H9 (cell line): ENCODE results near the gene MSMP. TPM values are rescaled to one million over a fixed set of nuclear protein-coding genes. Genes with fewer than 3 reads are reported as not detected.

Source experiments
- DNase-seq: peaks from one replicate; pipeline ENCODE4 v3.0.0-alpha.2; 2017
- H2AFZ ChIP-seq: one replicate; pipeline ENCODE4 v1.6.1; 2013; ENCODE audit warnings: mild to moderate bottlenecking, low read length, control low read depth, moderate library complexity
- H2AK5ac ChIP-seq: 2 replicates; pipeline ENCODE4 v1.6.1; 2013; ENCODE audit warnings: low read length, control low read depth, mixed read lengths; ENCODE audit not compliant: insufficient read length
- H2BK120ac ChIP-seq: one replicate; pipeline ENCODE4 v1.6.1; 2013; ENCODE audit warnings: low read depth, mild to moderate bottlenecking, low read length, control low read depth, inconsistent platforms; ENCODE audit not compliant: poor library complexity, severe bottlenecking
- H2BK12ac ChIP-seq: 2 replicates; pipeline ENCODE4 v1.6.1; 2013; ENCODE audit warnings: low read length, control low read depth, mixed read lengths, low read depth; ENCODE audit not compliant: insufficient read length
- H2BK15ac ChIP-seq: 2 replicates; pipeline ENCODE4 v1.6.1; 2013; ENCODE audit warnings: low read depth, low read length, control low read depth
- H2BK20ac ChIP-seq: one replicate; pipeline ENCODE4 v1.6.1; 2013; ENCODE audit warnings: low read depth, mild to moderate bottlenecking, low read length, control low read depth, inconsistent platforms; ENCODE audit not compliant: poor library complexity, severe bottlenecking
- H2BK5ac ChIP-seq: 2 replicates; pipeline ENCODE4 v1.6.1; 2013; ENCODE audit warnings: low read length, control low read depth, mixed read lengths; ENCODE audit not compliant: insufficient read length
- H3K14ac ChIP-seq: 2 replicates; pipeline ENCODE4 v1.6.1; 2013; ENCODE audit warnings: low read length, control low read depth; ENCODE audit not compliant: insufficient read depth
- H3K18ac ChIP-seq: 2 replicates; pipeline ENCODE4 v1.6.1; 2013; ENCODE audit warnings: low read depth, mild to moderate bottlenecking, mixed read lengths, low read length, control low read depth; ENCODE audit not compliant: insufficient read length
- H3K23ac ChIP-seq: 2 replicates; pipeline ENCODE4 v1.6.1; 2013; ENCODE audit warnings: low read length, control low read depth, mixed read lengths, low read depth; ENCODE audit not compliant: insufficient read length
- H3K23me2 ChIP-seq: 2 replicates; pipeline ENCODE4 v1.6.1; 2013; ENCODE audit warnings: low read depth, mild to moderate bottlenecking, mixed read lengths, low read length, control low read depth; ENCODE audit not compliant: insufficient read length, poor library complexity, severe bottlenecking
- H3K27ac ChIP-seq: 2 replicates; pipeline ENCODE4 v1.5.1; 2013; ENCODE audit warnings: low read length, control low read depth, mixed read lengths, low read depth; ENCODE audit not compliant: insufficient read length
- H3K27me3 ChIP-seq: 2 replicates; pipeline ENCODE4 v1.6.1; 2013; ENCODE audit warnings: low read length, control low read depth, inconsistent platforms; ENCODE audit not compliant: insufficient read depth
- H3K4ac ChIP-seq: 2 replicates; pipeline ENCODE4 v1.6.1; 2013; ENCODE audit warnings: low read depth, mild to moderate bottlenecking, control low read depth, inconsistent platforms, low read length, moderate library complexity
- H3K4me1 ChIP-seq: 2 replicates; pipeline ENCODE4 v1.6.1; 2013; ENCODE audit warnings: low read length, control low read depth, inconsistent platforms; ENCODE audit not compliant: insufficient read depth
- H3K4me2 ChIP-seq: 2 replicates; pipeline ENCODE4 v1.6.1; 2013; ENCODE audit warnings: low read length, control low read depth, mixed read lengths; ENCODE audit not compliant: insufficient read length, insufficient read depth
- H3K56ac ChIP-seq: 2 replicates; pipeline ENCODE4 v1.6.1; 2013; ENCODE audit warnings: low read depth, mild to moderate bottlenecking, mixed read lengths, low read length, control low read depth; ENCODE audit not compliant: insufficient read length
- H3K79me1 ChIP-seq: 2 replicates; pipeline ENCODE4 v1.6.1; 2013; ENCODE audit warnings: low read depth, mild to moderate bottlenecking, moderate library complexity, low read length, control low read depth, inconsistent platforms; ENCODE audit not compliant: insufficient read depth, poor library complexity, severe bottlenecking
- H3K79me2 ChIP-seq: 2 replicates; pipeline ENCODE4 v1.6.1; 2013; ENCODE audit warnings: low read length, control low read depth, inconsistent platforms; ENCODE audit not compliant: insufficient read depth
- H3K9ac ChIP-seq: 2 replicates; pipeline ENCODE4 v1.6.1; 2013; ENCODE audit warnings: low read length, control low read depth, mixed read lengths; ENCODE audit not compliant: insufficient read length; ENCODE audit errors: extremely low read depth
- H3K9me3 ChIP-seq: one replicate; pipeline ENCODE4 v1.6.1; 2013; ENCODE audit warnings: low read depth, low read length, inconsistent platforms; ENCODE audit not compliant: control insufficient read depth
- H3T11ph ChIP-seq: one replicate; pipeline ENCODE4 v1.6.1; 2013; ENCODE audit warnings: mild to moderate bottlenecking, low read length, control low read depth, inconsistent platforms
- H4K20me1 ChIP-seq: one replicate; pipeline ENCODE4 v1.6.1; 2013; ENCODE audit not compliant: control insufficient read depth, insufficient read length, insufficient read depth
- H4K5ac ChIP-seq: 2 replicates; pipeline ENCODE4 v1.6.1; 2013; ENCODE audit warnings: low read depth, mild to moderate bottlenecking, mixed read lengths, low read length, control low read depth; ENCODE audit not compliant: insufficient read length
- H4K8ac ChIP-seq: replicated peaks from 2 replicates; pipeline ENCODE4 v1.6.1; 2013; ENCODE audit warnings: low read length, control low read depth, mixed read lengths, low read depth; ENCODE audit not compliant: insufficient read length
- H4K91ac ChIP-seq: 2 replicates; pipeline ENCODE4 v1.6.1; 2013; ENCODE audit warnings: low read depth, mild to moderate bottlenecking, moderate library complexity, mixed read lengths, low read length, control low read depth; ENCODE audit not compliant: insufficient read length
- H3K27ac Mint-ChIP-seq, 3 experiments: 2 replicates in 2 of 3; 3 replicates in 1 of 3; pipeline ENCODE4 v1.8.0; 2020 to 2021; ENCODE audit warnings: mixed read lengths in 3 of 3, mild to moderate bottlenecking in 1 of 3, moderate library complexity in 1 of 3
- H3K27me3 Mint-ChIP-seq: 2 replicates; pipeline ENCODE4 v1.8.0; 2021; ENCODE audit warnings: low read depth, mild to moderate bottlenecking, moderate library complexity, mixed read lengths
- H3K36me3 Mint-ChIP-seq, 3 experiments: 2 replicates in 2 of 3; 3 replicates in 1 of 3; pipeline ENCODE4 v1.8.0; 2020 to 2021; ENCODE audit warnings: low read depth in 3 of 3, mixed read lengths in 3 of 3; ENCODE audit not compliant: insufficient read depth in 1 of 3
- H3K4me1 Mint-ChIP-seq, 2 experiments: 2 replicates each; pipeline ENCODE4 v1.8.0; 2020; ENCODE audit warnings: mixed read lengths in 2 of 2
- H3K4me3 Mint-ChIP-seq, 2 experiments: 2 replicates in 1 of 2; 3 replicates in 1 of 2; pipeline ENCODE4 v1.8.0; 2020 to 2021; ENCODE audit warnings: mild to moderate bottlenecking in 2 of 2, mixed read lengths in 2 of 2, moderate library complexity in 1 of 2
- H3K9me3 Mint-ChIP-seq, 2 experiments: 2 replicates in 1 of 2; 3 replicates in 1 of 2; pipeline ENCODE4 v1.8.0; 2020; ENCODE audit warnings: mild to moderate bottlenecking in 2 of 2, mixed read lengths in 2 of 2, moderate library complexity in 1 of 2
- whole genome bisulfite sequencing: extraction: QIAGEN DNeasy Blood & Tissue Kit; methylation state at CpG from one replicate; pipeline ENCODE4 v1.1.7; 2013; ENCODE audit warnings: missing lambda C conversion rate, low lambda C conversion rate, mixed read lengths; ENCODE audit not compliant: insufficient read length; ENCODE audit errors: extremely low coverage; 5-methylcytosine and 5-hydroxymethylcytosine counted together
- total RNA-seq: library from RNA; stranded (reverse); gene quantifications from 2 replicates; pipeline ENCODE4 v1.2.1, GENCODE V29; 2021
- TF ChIP-seq, protein P1 (sequence below): fragments of 200-600 bp; sonication (generic); conservative IDR thresholded peaks from 3 replicates; pipeline ENCODE4 v1.8.0; 2021; ENCODE audit warnings: antibody characterized with exemption, mild to moderate bottlenecking

Gene MSMP
- total RNA-seq, 1 experiment from 2014 or later, result 0.83 TPM

DNA sequence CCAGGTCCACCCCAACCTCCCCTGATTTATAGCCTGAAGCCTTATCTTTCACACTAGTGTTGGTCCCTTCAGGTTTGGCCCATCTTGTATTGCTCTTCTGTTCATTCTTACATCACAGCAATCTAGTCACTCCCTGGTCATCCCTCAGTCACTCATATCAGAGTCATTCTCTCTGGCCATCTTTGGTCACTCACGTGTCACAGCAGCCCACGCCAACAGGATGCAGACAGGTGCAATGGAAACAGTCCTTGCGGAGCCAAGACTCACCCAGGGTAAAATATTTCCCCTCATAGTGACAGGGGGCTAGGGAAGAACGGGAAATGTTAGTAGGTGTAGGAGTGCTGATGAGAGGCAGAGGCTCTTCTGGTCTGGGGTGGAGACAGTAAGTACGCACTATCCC lies 610 bp downstream of the MSMP start:
- no peaks in the 10 kb centered on the region for H3K9me3 Mint-ChIP-seq
- H3K79me1 ChIP-seq, result peaks cover 5% of the 10 kb centered on the region
- TF ChIP-seq, protein P1, sequence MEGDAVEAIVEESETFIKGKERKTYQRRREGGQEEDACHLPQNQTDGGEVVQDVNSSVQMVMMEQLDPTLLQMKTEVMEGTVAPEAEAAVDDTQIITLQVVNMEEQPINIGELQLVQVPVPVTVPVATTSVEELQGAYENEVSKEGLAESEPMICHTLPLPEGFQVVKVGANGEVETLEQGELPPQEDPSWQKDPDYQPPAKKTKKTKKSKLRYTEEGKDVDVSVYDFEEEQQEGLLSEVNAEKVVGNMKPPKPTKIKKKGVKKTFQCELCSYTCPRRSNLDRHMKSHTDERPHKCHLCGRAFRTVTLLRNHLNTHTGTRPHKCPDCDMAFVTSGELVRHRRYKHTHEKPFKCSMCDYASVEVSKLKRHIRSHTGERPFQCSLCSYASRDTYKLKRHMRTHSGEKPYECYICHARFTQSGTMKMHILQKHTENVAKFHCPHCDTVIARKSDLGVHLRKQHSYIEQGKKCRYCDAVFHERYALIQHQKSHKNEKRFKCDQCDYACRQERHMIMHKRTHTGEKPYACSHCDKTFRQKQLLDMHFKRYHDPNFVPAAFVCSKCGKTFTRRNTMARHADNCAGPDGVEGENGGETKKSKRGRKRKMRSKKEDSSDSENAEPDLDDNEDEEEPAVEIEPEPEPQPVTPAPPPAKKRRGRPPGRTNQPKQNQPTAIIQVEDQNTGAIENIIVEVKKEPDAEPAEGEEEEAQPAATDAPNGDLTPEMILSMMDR, result no peak

More for the DNA sequence above, 610 bp downstream of the MSMP start:
- Mint-ChIP-seq H3K27me3 (no peaks in the 10 kb centered on the region), H3K4me1 (peaks cover 18 to 19% of the 10 kb centered on the region in 2 experiments), H3K4me3 (no peak overlapping the region), H3K36me3 (peaks cover 19 to 37% (median 36%) of the 10 kb centered on the region in 3 experiments; a peak in 6 of 7 replicates), H3K27ac (no peak overlapping the region)
- Histone ChIP-seq H3K79me2 (peaks cover under 1% of the 10 kb centered on the region; the same call in 1 of the 2 replicates), H3K27me3 (no peaks in the 10 kb centered on the region), H3K4ac (no peak overlapping the region), H2AK5ac (no peak overlapping the region), H4K91ac (no peak overlapping the region), H4K20me1 (no peaks in the 10 kb centered on the region), H2BK5ac (no peak overlapping the region), H2BK120ac (no peak overlapping the region), H3K4me1 (no peaks in the 10 kb centered on the region), H3K4me2 (no peak overlapping the region), H3K9ac (no peak overlapping the region), H4K8ac (no peak overlapping the region), H4K5ac (no peak overlapping the region), H2BK15ac (no peak overlapping the region), H2BK20ac (no peak overlapping the region), H3K9me3 (no peaks in the 10 kb centered on the region), H3K14ac (no peak overlapping the region), H3K18ac (no peak overlapping the region), H3T11ph (no peak overlapping the region), H2AFZ (no peak overlapping the region), H3K23me2 (peaks cover 6% of the 10 kb centered on the region), H3K27ac (no peak overlapping the region), H3K56ac (no peak overlapping the region), H2BK12ac (no peak overlapping the region), H3K23ac (no peak overlapping the region)
- WGBS, result no CpG with 5 or more reads among the region's 5 CpGs
- DNase-seq, result no peak
